Measurements from ENCODE around the gene RTCA. TPM values are rescaled to one million over a fixed set of nuclear protein-coding genes. Genes with fewer than 3 reads are reported as not detected.
A peak's percentile ranks its signal among the peaks of the same experiment; 100 is the strongest.

Gene RTCA
- total RNA-seq, 1 donor from 2014 or later = 64.0 TPM

- no peak for TF ChIP-seq CTCF (IDR thresholded peaks at IDR 0.05; ENCODE audit: insufficient read depth, low read length, severe bottlenecking)
- Histone ChIP-seq H3K4me3 (ENCODE audit: low read depth, low read length) (no peak overlapping the region), H3K36me3 (ENCODE audit: control insufficient read depth, insufficient read depth, low read length) (no peaks in the 10 kb centered on the region), H3K27me3 (ENCODE audit: control insufficient read depth, insufficient read depth, low read length) (no peaks in the 10 kb centered on the region)
- FAIRE-seq (no peak), DNase-seq (ENCODE audit: low read depth) (no peak)
These were observed 28.9 kb upstream of the RTCA start for GRCh38 chr1:100237091-100237490.

DNA sequence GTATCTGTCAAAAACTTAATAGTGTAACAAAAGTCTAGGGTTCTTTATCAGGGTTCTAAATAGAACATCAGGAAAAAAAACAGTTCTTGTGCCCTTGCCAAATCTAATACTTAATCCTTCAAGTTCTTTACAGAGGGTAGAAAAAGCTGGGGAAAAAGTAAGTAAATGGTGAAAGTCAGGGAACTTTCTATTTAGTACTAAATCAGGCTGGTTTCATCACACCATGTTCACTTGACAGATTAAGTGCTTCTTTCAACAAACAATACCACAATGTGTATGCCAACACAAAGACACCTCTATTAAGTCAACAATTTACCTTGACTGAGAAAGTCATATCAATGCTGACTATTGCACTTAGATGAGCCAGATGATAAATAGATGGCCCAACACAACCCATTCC is 26.1 kb upstream of the RTCA start:
- no peak overlapping the region for H3K4me3 ChIP-seq (ENCODE audit: low read depth, low read length)
- DNase-seq (ENCODE audit: low read depth) (no peak), FAIRE-seq (no peak)
- no peak for TF ChIP-seq CTCF (IDR thresholded peaks at IDR 0.05; ENCODE audit: insufficient read depth, low read length, severe bottlenecking)
- H3K36me3 ChIP-seq (ENCODE audit: control insufficient read depth, insufficient read depth, low read length) = no peaks in the 10 kb centered on the region
- no peaks in the 10 kb centered on the region for H3K27me3 ChIP-seq (ENCODE audit: control insufficient read depth, insufficient read depth, low read length)

DNA sequence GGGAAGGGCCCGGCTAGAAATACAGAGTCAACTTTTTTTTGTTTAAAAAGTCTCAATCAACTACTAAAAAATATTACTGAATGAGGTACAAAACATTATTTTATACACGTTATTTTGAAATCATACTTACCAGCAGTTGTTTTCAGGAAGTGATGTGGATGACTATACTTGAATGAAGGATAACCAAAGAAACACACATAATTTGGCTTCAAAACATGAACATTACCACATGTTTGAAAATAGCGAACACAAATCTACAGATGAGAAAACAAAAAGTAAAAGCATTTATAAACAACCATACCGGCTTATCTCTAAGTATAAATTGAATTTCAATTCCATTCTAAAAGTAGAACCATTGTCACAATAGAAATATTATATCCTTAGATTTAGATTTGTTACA is 25.4 kb upstream of the RTCA start:
- FAIRE-seq = no peak
- H3K36me3 ChIP-seq (ENCODE audit: control insufficient read depth, insufficient read depth, low read length) = no peaks in the 10 kb centered on the region
- no peaks in the 10 kb centered on the region for H3K27me3 ChIP-seq (ENCODE audit: control insufficient read depth, insufficient read depth, low read length)
- no peak for TF ChIP-seq CTCF (IDR thresholded peaks at IDR 0.05; ENCODE audit: insufficient read depth, low read length, severe bottlenecking)
- no peak for DNase-seq (ENCODE audit: low read depth)
- H3K4me3 ChIP-seq (ENCODE audit: low read depth, low read length) = no peak overlapping the region

DNA sequence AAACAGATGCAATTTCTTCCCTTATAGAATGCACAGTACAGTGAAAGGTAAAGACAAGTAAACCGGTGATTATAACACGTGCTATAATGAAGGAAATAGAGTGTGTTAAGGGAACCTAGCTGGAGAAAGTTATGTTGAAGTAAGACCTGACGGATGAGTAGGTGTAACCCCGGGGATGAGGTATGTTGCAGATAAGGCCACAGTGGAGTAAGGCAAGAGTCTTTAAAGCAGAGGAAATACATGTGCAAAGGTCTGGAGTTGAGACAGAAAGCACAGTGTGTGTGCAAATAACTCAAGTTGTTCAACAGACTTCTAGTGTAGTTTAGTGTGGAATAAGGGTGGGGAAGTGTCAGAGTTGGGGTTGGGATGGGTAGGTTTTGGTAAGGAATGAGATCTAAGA is 19.3 kb upstream of the RTCA start:
- H3K27me3 ChIP-seq (ENCODE audit: control insufficient read depth, insufficient read depth, low read length) = no peaks in the 10 kb centered on the region
- no peak overlapping the region for H3K4me3 ChIP-seq (ENCODE audit: low read depth, low read length)
- DNase-seq (ENCODE audit: low read depth) = no peak
- no peaks in the 10 kb centered on the region for H3K36me3 ChIP-seq (ENCODE audit: control insufficient read depth, insufficient read depth, low read length)
- no peak for FAIRE-seq
- no peak for TF ChIP-seq CTCF (IDR thresholded peaks at IDR 0.05; ENCODE audit: insufficient read depth, low read length, severe bottlenecking)

DNA sequence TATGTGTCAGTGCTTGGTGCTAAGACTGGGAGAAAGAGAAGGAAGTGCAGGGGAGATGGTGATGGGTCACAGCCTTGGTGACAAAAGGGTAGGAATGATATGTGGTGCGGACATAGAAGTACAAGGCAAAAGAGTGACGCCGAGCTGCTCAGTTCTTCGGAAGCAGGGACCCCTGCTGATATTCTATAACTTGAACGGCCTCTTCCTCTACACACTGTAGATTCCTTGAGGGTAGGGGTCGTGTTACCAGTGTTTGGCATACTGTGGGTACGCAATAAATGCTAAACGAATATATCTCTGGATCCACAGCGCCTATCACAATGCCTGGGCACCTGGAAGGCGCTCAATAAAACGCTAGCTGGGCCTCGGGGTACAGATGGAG is 16.9 kb upstream of the RTCA start:
- FAIRE-seq (peak; percentile 72), DNase-seq (ENCODE audit: low read depth) (no peak)
- Histone ChIP-seq H3K36me3 (ENCODE audit: control insufficient read depth, insufficient read depth, low read length) (no peaks in the 10 kb centered on the region), H3K27me3 (ENCODE audit: control insufficient read depth, insufficient read depth, low read length) (no peaks in the 10 kb centered on the region), H3K4me3 (ENCODE audit: low read depth, low read length) (peak overlapping the region; percentile 64)
- no peak for TF ChIP-seq CTCF (IDR thresholded peaks at IDR 0.05; ENCODE audit: insufficient read depth, low read length, severe bottlenecking)

DNA sequence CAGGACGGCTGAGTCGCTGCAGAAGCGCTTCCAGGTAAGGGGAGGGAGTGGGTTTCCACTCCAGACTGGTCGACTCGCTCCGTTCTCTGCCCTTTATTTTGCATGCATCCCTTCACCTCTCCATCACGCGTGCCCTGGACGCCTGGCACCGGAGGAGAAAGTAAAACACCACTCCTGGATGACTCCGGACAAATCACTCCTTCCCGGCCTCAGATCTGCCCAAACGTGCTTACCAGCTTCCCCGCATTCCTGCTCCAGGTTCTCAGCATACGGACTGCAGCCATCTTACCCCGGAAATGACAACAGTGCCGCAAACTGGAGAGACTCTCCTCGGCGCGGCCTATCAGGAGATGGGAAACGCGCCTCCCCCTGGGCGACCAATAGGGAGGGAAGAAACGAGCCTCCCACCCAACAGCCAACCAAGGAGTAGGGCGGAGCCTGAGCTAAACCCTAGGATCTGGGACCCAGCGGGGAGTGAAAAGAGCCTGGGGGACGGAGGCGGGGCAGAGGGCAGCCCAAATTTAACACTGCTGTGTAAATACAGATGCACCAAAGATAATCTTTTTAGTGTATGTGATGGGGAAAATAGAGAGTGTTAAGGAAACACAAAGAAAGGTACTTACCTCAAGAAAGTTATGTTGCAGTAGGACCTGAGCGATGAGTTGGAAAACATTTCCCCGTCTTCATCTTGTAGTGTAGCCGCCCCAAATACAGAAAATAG is 16.3 kb upstream of the RTCA start, which contains the start of gene DBT:
TSS of gene DBT (minus strand) at position 298 of the 721 bp plus-strand sequence. CDS start at position 284, 14 bp downstream.
- peak; percentile 77 for FAIRE-seq

More for the DNA sequence above, 16.3 kb upstream of the RTCA start, which contains the start of gene DBT:
- Histone ChIP-seq H3K27me3 (ENCODE audit: control insufficient read depth, insufficient read depth, low read length) (no peaks in the 10 kb centered on the region), H3K36me3 (ENCODE audit: control insufficient read depth, insufficient read depth, low read length) (no peaks in the 10 kb centered on the region), H3K4me3 (ENCODE audit: low read depth, low read length) (peak within 1 kb of the TSS; percentile 64)
- DNase-seq (ENCODE audit: low read depth) = peak; percentile 96
- no peak for TF ChIP-seq CTCF (IDR thresholded peaks at IDR 0.05; ENCODE audit: insufficient read depth, low read length, severe bottlenecking)

Data from bronchial epithelial cell (primary cell).